Measurements from ENCODE around the gene TMEM52. TPM values are rescaled to one million over a fixed set of nuclear protein-coding genes. Genes with fewer than 3 reads are reported as not detected.

Gene TMEM52
- polyA plus RNA-seq, 1 of the 3 experiments (the other 2 are of a cell fraction): 4.8 TPM

DNA sequence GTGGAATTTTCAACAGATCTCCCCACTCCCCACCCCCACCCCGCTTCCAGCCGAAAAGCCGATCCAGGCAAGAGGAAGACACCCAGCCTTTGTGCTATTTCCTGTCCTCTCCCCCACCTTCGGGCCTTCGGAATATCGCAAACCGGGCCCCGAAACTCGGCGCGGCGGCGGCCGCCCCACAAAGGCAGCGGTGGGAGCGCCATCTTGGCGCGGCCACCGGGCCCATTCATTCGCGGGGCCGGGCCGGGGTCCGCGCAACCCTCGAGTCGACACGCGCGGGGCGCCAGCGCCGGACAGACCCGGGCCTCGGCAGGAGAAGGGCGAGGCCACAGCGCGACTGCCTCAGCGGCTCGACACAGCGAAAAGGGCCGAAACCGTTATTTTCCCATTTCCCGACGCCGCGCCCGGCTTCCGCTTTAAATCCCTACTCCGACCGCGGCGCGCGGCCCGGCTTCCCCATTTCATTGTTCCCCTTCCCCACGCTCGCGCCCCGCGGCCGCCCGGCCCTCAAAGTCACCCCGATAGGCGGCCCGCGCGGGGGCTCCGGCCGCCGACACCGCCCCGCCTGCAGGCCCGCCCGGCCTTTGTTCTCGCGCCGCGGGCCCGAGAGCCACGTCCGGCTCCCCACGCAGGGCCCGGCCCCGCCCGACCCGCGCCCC is 29.1 kb downstream of the TMEM52 start:
- no peaks in the 10 kb centered on the region for H3K9me3 ChIP-seq
- 0% methylated on average over 15 of the region's 88 CpGs for WGBS (ENCODE audit: low lambda C conversion rate)
- TF ChIP-seq RXRA (IDR thresholded peaks at IDR 0.05; ENCODE audit: borderline replicate concordance, low read depth): no peak
- TF ChIP-seq SIN3A (IDR thresholded peaks at IDR 0.05; ENCODE audit: borderline replicate concordance, low read depth, low read length): peak; percentile 36; the same call in 1 of the 2 replicates
- peak; percentile 77 for TF ChIP-seq YY1 (IDR thresholded peaks at IDR 0.05; ENCODE audit: low read depth)
- no peak for TF ChIP-seq GABPA (IDR thresholded peaks at IDR 0.05; ENCODE audit: low read depth)
- no peak for TF ChIP-seq MEF2A (IDR thresholded peaks at IDR 0.05; ENCODE audit: borderline replicate concordance, low read depth)
- no peak for TF ChIP-seq NFIC (IDR thresholded peaks at IDR 0.05; ENCODE audit: borderline replicate concordance)
- TF ChIP-seq, protein P1, sequence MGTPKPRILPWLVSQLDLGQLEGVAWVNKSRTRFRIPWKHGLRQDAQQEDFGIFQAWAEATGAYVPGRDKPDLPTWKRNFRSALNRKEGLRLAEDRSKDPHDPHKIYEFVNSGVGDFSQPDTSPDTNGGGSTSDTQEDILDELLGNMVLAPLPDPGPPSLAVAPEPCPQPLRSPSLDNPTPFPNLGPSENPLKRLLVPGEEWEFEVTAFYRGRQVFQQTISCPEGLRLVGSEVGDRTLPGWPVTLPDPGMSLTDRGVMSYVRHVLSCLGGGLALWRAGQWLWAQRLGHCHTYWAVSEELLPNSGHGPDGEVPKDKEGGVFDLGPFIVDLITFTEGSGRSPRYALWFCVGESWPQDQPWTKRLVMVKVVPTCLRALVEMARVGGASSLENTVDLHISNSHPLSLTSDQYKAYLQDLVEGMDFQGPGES (IDR thresholded peaks at IDR 0.05; ENCODE audit: low read depth, low read length): no peak
- no peak for TF ChIP-seq FOSL2 (IDR thresholded peaks at IDR 0.05; ENCODE audit: borderline replicate concordance, low read depth)
- TF ChIP-seq EP300 (IDR thresholded peaks at IDR 0.05; ENCODE audit: borderline replicate concordance in 1 of 2, low read depth in 1 of 2, low read length in 1 of 2): no peak
- no peak for TF ChIP-seq GATA2 (CRISPR knock-in tag; IDR thresholded peaks at IDR 0.05)
- no peak for TF ChIP-seq TCF12 (IDR thresholded peaks at IDR 0.05)
- TF ChIP-seq NRF1 (IDR thresholded peaks at IDR 0.05; ENCODE audit: low read depth, low read length): no peak
- no peak for TF ChIP-seq RCOR1 (IDR thresholded peaks at IDR 0.05; ENCODE audit: low read length)
- TF ChIP-seq, protein P2, sequence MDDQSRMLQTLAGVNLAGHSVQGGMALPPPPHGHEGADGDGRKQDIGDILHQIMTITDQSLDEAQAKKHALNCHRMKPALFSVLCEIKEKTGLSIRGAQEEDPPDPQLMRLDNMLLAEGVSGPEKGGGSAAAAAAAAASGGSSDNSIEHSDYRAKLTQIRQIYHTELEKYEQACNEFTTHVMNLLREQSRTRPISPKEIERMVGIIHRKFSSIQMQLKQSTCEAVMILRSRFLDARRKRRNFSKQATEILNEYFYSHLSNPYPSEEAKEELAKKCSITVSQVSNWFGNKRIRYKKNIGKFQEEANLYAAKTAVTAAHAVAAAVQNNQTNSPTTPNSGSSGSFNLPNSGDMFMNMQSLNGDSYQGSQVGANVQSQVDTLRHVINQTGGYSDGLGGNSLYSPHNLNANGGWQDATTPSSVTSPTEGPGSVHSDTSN (IDR thresholded peaks at IDR 0.05): no peak
- TF ChIP-seq ELF1 (IDR thresholded peaks at IDR 0.05): no peak
- TF ChIP-seq RFX5 (IDR thresholded peaks at IDR 0.05; ENCODE audit: low read length): no peak
- no peak for TF ChIP-seq FOXJ3 (CRISPR knock-in tag; IDR thresholded peaks at IDR 0.05)
- TF ChIP-seq, protein P3, sequence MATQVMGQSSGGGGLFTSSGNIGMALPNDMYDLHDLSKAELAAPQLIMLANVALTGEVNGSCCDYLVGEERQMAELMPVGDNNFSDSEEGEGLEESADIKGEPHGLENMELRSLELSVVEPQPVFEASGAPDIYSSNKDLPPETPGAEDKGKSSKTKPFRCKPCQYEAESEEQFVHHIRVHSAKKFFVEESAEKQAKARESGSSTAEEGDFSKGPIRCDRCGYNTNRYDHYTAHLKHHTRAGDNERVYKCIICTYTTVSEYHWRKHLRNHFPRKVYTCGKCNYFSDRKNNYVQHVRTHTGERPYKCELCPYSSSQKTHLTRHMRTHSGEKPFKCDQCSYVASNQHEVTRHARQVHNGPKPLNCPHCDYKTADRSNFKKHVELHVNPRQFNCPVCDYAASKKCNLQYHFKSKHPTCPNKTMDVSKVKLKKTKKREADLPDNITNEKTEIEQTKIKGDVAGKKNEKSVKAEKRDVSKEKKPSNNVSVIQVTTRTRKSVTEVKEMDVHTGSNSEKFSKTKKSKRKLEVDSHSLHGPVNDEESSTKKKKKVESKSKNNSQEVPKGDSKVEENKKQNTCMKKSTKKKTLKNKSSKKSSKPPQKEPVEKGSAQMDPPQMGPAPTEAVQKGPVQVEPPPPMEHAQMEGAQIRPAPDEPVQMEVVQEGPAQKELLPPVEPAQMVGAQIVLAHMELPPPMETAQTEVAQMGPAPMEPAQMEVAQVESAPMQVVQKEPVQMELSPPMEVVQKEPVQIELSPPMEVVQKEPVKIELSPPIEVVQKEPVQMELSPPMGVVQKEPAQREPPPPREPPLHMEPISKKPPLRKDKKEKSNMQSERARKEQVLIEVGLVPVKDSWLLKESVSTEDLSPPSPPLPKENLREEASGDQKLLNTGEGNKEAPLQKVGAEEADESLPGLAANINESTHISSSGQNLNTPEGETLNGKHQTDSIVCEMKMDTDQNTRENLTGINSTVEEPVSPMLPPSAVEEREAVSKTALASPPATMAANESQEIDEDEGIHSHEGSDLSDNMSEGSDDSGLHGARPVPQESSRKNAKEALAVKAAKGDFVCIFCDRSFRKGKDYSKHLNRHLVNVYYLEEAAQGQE (IDR thresholded peaks at IDR 0.05; ENCODE audit: low read depth, low read length): no peak
- peak; percentile 39; the same call in 1 of the 2 replicates for TF ChIP-seq TAF1 (IDR thresholded peaks at IDR 0.05; ENCODE audit: borderline replicate concordance, low read depth, low read length)
- TF ChIP-seq, protein P4, sequence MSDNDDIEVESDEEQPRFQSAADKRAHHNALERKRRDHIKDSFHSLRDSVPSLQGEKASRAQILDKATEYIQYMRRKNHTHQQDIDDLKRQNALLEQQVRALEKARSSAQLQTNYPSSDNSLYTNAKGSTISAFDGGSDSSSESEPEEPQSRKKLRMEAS (IDR thresholded peaks at IDR 0.05; ENCODE audit: low read depth): no peak
- no peak for TF ChIP-seq POLR2AphosphoS5 (IDR thresholded peaks at IDR 0.05; ENCODE audit: low read depth, low read length)
- TF ChIP-seq CHD2 (IDR thresholded peaks at IDR 0.05; ENCODE audit: low read length, partially characterized antibody): no peak
- TF ChIP-seq JUND (IDR thresholded peaks at IDR 0.05): no peak
- TF ChIP-seq FOXM1 (IDR thresholded peaks at IDR 0.05; ENCODE audit: low read depth): no peak
- no peak for TF ChIP-seq SMC3 (IDR thresholded peaks at IDR 0.05; ENCODE audit: low read depth, low read length)
- TF ChIP-seq, protein P5, sequence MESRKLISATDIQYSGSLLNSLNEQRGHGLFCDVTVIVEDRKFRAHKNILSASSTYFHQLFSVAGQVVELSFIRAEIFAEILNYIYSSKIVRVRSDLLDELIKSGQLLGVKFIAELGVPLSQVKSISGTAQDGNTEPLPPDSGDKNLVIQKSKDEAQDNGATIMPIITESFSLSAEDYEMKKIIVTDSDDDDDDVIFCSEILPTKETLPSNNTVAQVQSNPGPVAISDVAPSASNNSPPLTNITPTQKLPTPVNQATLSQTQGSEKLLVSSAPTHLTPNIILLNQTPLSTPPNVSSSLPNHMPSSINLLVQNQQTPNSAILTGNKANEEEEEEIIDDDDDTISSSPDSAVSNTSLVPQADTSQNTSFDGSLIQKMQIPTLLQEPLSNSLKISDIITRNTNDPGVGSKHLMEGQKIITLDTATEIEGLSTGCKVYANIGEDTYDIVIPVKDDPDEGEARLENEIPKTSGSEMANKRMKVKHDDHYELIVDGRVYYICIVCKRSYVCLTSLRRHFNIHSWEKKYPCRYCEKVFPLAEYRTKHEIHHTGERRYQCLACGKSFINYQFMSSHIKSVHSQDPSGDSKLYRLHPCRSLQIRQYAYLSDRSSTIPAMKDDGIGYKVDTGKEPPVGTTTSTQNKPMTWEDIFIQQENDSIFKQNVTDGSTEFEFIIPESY (IDR thresholded peaks at IDR 0.05; ENCODE audit: borderline replicate concordance, low read depth): no peak
- TF ChIP-seq, protein P6, sequence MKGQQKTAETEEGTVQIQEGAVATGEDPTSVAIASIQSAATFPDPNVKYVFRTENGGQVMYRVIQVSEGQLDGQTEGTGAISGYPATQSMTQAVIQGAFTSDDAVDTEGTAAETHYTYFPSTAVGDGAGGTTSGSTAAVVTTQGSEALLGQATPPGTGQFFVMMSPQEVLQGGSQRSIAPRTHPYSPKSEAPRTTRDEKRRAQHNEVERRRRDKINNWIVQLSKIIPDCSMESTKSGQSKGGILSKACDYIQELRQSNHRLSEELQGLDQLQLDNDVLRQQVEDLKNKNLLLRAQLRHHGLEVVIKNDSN (IDR thresholded peaks at IDR 0.05; ENCODE audit: borderline replicate concordance, low read depth): no peak

More for the DNA sequence above, 29.1 kb downstream of the TMEM52 start:
- CTCF ChIA-PET: interaction anchor here (0.8 to 1.4 kb wide), 2 partner anchors 13 to 102 kb away, joined by 3 to 5 read pairs; no protein-coding TSS in a partner anchor
- Histone ChIP-seq H3F3A (replicated peaks; ENCODE audit: insufficient read depth) (peaks cover 14% of the 10 kb centered on the region), H3K9ac (peak overlapping the region; percentile 94), H3K27me3 (ENCODE audit: insufficient read depth) (no peaks in the 10 kb centered on the region), H3K4me1 (ENCODE audit: control insufficient read depth in 1 of 2, insufficient read depth in 2 of 2, low read depth in 1 of 2, low read length in 1 of 2) (peaks cover 0 to 30% of the 10 kb centered on the region in 2 experiments; a peak in 3 of 4 replicates), H4K20me1 (ENCODE audit: insufficient read depth) (peaks cover 49% of the 10 kb centered on the region), H3K4me2 (peak overlapping the region; percentile 79), H3K4me3 (ENCODE audit: low read depth in 2 of 2, low read length in 1 of 2) (peak overlapping the region; percentile 83 to 86), H3K27ac (ENCODE audit: low read depth in 2 of 2, low read length in 1 of 2) (peak overlapping the region; percentile 84 to 93), H3K36me3 (replicated peaks in 1 of 2; ENCODE audit: control insufficient read depth in 1 of 2, insufficient read depth in 2 of 2, low read length in 1 of 2) (peaks cover 0 to 8% of the 10 kb centered on the region in 2 experiments), H3K79me2 (ENCODE audit: insufficient read depth) (peaks cover 63% of the 10 kb centered on the region), H3K9me2 (no peaks in the 10 kb centered on the region), H2AFZ (ENCODE audit: low read depth) (no peak overlapping the region)
- peak; percentile 77 for DNase-seq
- POLR2A ChIA-PET: no interaction called here

Measured in SK-N-SH (cell line).